Caco-2 (cell line): ENCODE results near the gene SIT1. TPM values are rescaled to one million over a fixed set of nuclear protein-coding genes. Genes with fewer than 3 reads are reported as not detected.

ENCODE experiments used
- Bru-seq: library from RNA; stranded (reverse); fragments of 400-500 nt; gene quantifications from one replicate; lab custom pipeline; 2021; lab: Mats Ljungman, UMichigan
- BruChase-seq, 2 experiments: library from RNA; stranded (reverse); fragments of 400-500 nt; gene quantifications; one replicate each; lab custom pipeline; 2021; lab: Mats Ljungman, UMichigan
- BruUV-seq: library from RNA; stranded (reverse); fragments of 400-500 nt; replicated peaks from 2 replicates; lab custom pipeline; 2021; lab: Mats Ljungman, UMichigan
- CTCF ChIA-PET: fragments of 300-600 bp; sonication (Branson Sonifier 250); formaldehyde crosslinking; loops from one replicate; lab custom pipeline; 2022; ENCODE audit warnings: antibody characterized with exemption; lab: Charles Lee
- POLR2A ChIA-PET: fragments of 300-600 bp; sonication (Branson Sonifier 250); formaldehyde crosslinking; loops from one replicate; lab custom pipeline; 2022; ENCODE audit warnings: antibody characterized with exemption; lab: Charles Lee
- DNase-seq, 2 experiments: peaks; one replicate each; pipeline versions ENCODE4 v3.0.0 to v3.0.0-alpha.2; 2020 to 2022
- H3K27me3 ChIP-seq: replicated peaks from 2 replicates; pipeline ENCODE4 v1.6.0; 2011; ENCODE audit warnings: low read length; ENCODE audit not compliant: control insufficient read depth, insufficient read depth
- H3K36me3 ChIP-seq: 2 replicates; pipeline ENCODE4 v1.5.1; 2011; ENCODE audit warnings: low read length; ENCODE audit not compliant: control insufficient read depth, insufficient read depth
- H3K4me1 ChIP-seq: fragments of 250-450 bp; sonication (Bioruptor Pico); 2 replicates; pipeline ENCODE4 v1.5.1; 2020; ENCODE audit warnings: mild to moderate bottlenecking
- H3K4me3 ChIP-seq: 2 replicates; pipeline ENCODE4 v1.5.1; 2011; ENCODE audit warnings: low read depth, mild to moderate bottlenecking, control low read depth, low read length
- H3K9me3 ChIP-seq: fragments of 250-450 bp; sonication (Bioruptor Pico); 2 replicates; pipeline ENCODE4 v1.5.1; 2020; ENCODE audit warnings: mild to moderate bottlenecking, moderate library complexity
- H3K27ac Mint-ChIP-seq: one replicate; pipeline ENCODE4 v1.8.0; 2022; ENCODE audit warnings: mixed read lengths; ENCODE audit not compliant: unreplicated experiment
- H3K27me3 Mint-ChIP-seq: one replicate; pipeline ENCODE4 v1.8.0; 2022; ENCODE audit warnings: mixed read lengths; ENCODE audit not compliant: insufficient read depth, unreplicated experiment
- H3K36me3 Mint-ChIP-seq: one replicate; pipeline ENCODE4 v1.8.0; 2022; ENCODE audit warnings: mild to moderate bottlenecking, mixed read lengths; ENCODE audit not compliant: insufficient read depth, unreplicated experiment
- H3K4me1 Mint-ChIP-seq: one replicate; pipeline ENCODE4 v1.8.0; 2022; ENCODE audit warnings: low read depth, mixed read lengths; ENCODE audit not compliant: unreplicated experiment
- H3K4me3 Mint-ChIP-seq: one replicate; pipeline ENCODE4 v1.8.0; 2022; ENCODE audit warnings: mild to moderate bottlenecking, moderate library complexity, mixed read lengths; ENCODE audit not compliant: unreplicated experiment
- H3K9me3 Mint-ChIP-seq: one replicate; pipeline ENCODE4 v1.8.0; 2022; ENCODE audit warnings: mixed read lengths; ENCODE audit not compliant: unreplicated experiment
- CTCF ChIP-seq, 2 experiments: fragments of 200-600 bp in 1 of 2; IDR thresholded peaks; 1 replicate in 1 of 2; 2 replicates in 1 of 2; pipeline versions ENCODE4 v1.5.1 to v1.8.0; 2011 to 2022; ENCODE audit warnings: antibody characterized with exemption in 1 of 2, control low read depth in 1 of 2, inconsistent platforms in 1 of 2, low read depth in 1 of 2, low read length in 1 of 2, mild to moderate bottlenecking in 1 of 2, moderate library complexity in 1 of 2; ENCODE audit not compliant: insufficient read depth in 1 of 2, severe bottlenecking in 1 of 2, unreplicated experiment in 1 of 2
- intact Hi-C: fragments of 100-400 bp; cut with micrococcal nuclease; formaldehyde crosslinking; loops from one replicate; pipeline ENCODE4 v1.10.0; 2022; ENCODE audit not compliant: unreplicated experiment
- long read RNA-seq: library from polyadenylated mRNA; stranded (forward); transcript quantifications from one replicate; pipeline ENCODE4 v2.0.0, GENCODE V29; 2022
- total RNA-seq: library from RNA; stranded (reverse); gene quantifications from 2 replicates; pipeline ENCODE4 v1.2.3, GENCODE V29; 2022

SIT1 gene, protein sequence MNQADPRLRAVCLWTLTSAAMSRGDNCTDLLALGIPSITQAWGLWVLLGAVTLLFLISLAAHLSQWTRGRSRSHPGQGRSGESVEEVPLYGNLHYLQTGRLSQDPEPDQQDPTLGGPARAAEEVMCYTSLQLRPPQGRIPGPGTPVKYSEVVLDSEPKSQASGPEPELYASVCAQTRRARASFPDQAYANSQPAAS
- total RNA-seq (not detected in 2 replicates), Bru-seq, nascent RNA (not detected), BruChase-seq, experiment 1, labeled RNA remaining after a 2-hour chase (not detected), BruChase-seq, experiment 2, labeled RNA remaining after a 6-hour chase (not detected)
- long read RNA-seq: 0 reads

DNA sequence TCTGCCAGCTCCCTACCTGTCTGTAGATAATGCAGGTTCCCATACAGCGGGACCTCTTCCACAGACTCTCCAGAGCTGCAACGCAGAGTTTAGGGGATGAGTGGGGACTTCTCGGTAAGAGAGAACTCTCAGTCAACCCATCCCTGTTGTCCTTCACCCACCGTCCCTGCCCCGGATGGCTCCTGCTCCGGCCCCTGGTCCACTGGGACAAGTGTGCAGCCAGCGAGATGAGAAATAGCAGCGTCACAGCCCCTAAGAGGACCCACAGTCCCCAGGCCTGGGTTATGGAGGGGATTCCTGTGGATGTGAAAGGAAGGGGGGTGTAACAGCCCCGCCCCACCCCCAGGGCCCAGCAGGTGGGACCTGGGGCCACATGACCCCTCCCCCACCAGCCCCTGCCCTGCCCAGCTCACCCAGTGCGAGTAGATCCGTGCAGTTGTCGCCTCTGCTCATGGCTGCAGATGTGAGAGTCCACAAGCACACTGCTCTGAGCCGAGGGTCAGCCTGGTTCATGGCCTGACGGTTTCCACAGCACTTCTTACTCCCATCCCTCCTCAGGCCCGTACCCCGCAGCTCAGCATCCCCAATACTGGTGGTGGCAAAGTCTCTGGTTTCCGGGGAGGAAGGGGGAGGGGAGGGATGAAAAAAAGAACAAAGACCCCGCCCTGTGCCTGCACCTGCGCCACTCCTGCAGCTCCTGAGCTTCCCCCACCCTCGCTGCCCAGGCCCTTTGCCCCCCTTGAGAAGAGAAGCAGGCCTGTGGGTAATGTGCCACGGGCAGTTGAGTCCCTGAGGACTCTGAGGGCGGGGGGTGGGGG lies at the start of gene SIT1:
Gene SIT1 (minus strand): TSS at position 591 of the 818 bp plus-strand sequence. CDS start 78 bp downstream, at position 513.
- TF ChIP-seq CTCF (IDR thresholded peaks at IDR 0.05; ENCODE audit: insufficient read depth in 1 of 2, low read depth in 1 of 2, low read length in 1 of 2, severe bottlenecking in 1 of 2, unreplicated experiment in 1 of 2): no peak
- Mint-ChIP-seq H3K4me3 (no peak within 1 kb of the TSS), H3K27ac (no peak within 1 kb of the TSS), H3K36me3 (peaks cover 7% of the 10 kb centered on the region), H3K27me3 (no peaks in the 10 kb centered on the region), H3K4me1 (peaks cover 10% of the 10 kb centered on the region), H3K9me3 (no peaks in the 10 kb centered on the region)
- Histone ChIP-seq H3K27me3 (no peaks in the 10 kb centered on the region), H3K4me3 (no peak within 1 kb of the TSS), H3K4me1 (peaks cover 5% of the 10 kb centered on the region; the same call in 1 of the 2 replicates), H3K9me3 (no peaks in the 10 kb centered on the region), H3K36me3 (no peaks in the 10 kb centered on the region)
- no TSS peak for BruUV-seq
- intact Hi-C loops: no loop called here
- CTCF ChIA-PET: interaction anchor here (1.2 kb wide), 1 partner anchor 7 kb away, joined by 3 read pairs; the partner anchor contains the start of genes CCDC107 and RMRP
- POLR2A ChIA-PET: no interaction called here
- no peak for DNase-seq

GRCh38 chr9:35700031-35700430 lies 49.3 kb upstream of the SIT1 start:
- DNase-seq: no peak
- TF ChIP-seq CTCF (IDR thresholded peaks at IDR 0.05; ENCODE audit: insufficient read depth in 1 of 2, low read depth in 1 of 2, low read length in 1 of 2, severe bottlenecking in 1 of 2, unreplicated experiment in 1 of 2): no peak
- Mint-ChIP-seq H3K4me1 (no peaks in the 10 kb centered on the region), H3K36me3 (peaks cover 36% of the 10 kb centered on the region), H3K27me3 (no peaks in the 10 kb centered on the region), H3K27ac (no peak overlapping the region), H3K4me3 (no peak overlapping the region), H3K9me3 (no peaks in the 10 kb centered on the region)
- Histone ChIP-seq H3K9me3 (no peaks in the 10 kb centered on the region), H3K4me3 (no peak overlapping the region), H3K4me1 (peaks cover 8% of the 10 kb centered on the region), H3K36me3 (peaks cover 1% of the 10 kb centered on the region), H3K27me3 (no peaks in the 10 kb centered on the region)
- no TSS peak for BruUV-seq
- ChIA-PET CTCF (no interaction called here), POLR2A (no interaction called here)
- intact Hi-C loops: no loop called here

GRCh38 chr9:35698231-35698630 lies 47.5 kb upstream of the SIT1 start:
- no peak overlapping the region for H3K4me3 ChIP-seq
- Mint-ChIP-seq H3K36me3 (peaks cover 21% of the 10 kb centered on the region), H3K27me3 (no peaks in the 10 kb centered on the region), H3K4me3 (no peak overlapping the region), H3K9me3 (no peaks in the 10 kb centered on the region), H3K4me1 (no peaks in the 10 kb centered on the region), H3K27ac (no peak overlapping the region)
- no TSS peak for BruUV-seq
- H3K36me3 ChIP-seq: peaks cover 1% of the 10 kb centered on the region
- no peak for DNase-seq
- intact Hi-C loops: no loop called here
- H3K27me3 ChIP-seq: no peaks in the 10 kb centered on the region
- peaks cover 8% of the 10 kb centered on the region for H3K4me1 ChIP-seq
- ChIA-PET CTCF (interaction anchor here (0.7 to 4.8 kb wide), 3 partner anchors 25 to 40 kb away, joined by 3 to 35 read pairs (median 5); partner anchors contain the start of genes ARHGEF39, CA9, CCDC107 and RMRP), POLR2A (no interaction called here)
- no peak for TF ChIP-seq CTCF (IDR thresholded peaks at IDR 0.05; ENCODE audit: insufficient read depth in 1 of 2, low read depth in 1 of 2, low read length in 1 of 2, severe bottlenecking in 1 of 2, unreplicated experiment in 1 of 2)
- H3K9me3 ChIP-seq: no peaks in the 10 kb centered on the region
